Mesothelial cell of epicardium (in vitro differentiated cells): Measurements from ENCODE around the gene HTR2A. TPM values are rescaled to one million over a fixed set of nuclear protein-coding genes. Genes with fewer than 3 reads are reported as not detected.

ENCODE experiments used
- DNase-seq, 2 experiments: peaks; one replicate each; pipeline ENCODE4 v3.0.0; 2021; ENCODE audit warnings: low spot score in 2 of 2; ENCODE audit not compliant: unreplicated experiment in 2 of 2
- H3K27ac Mint-ChIP-seq: 2 replicates; pipeline ENCODE4 v1.8.0; 2021; ENCODE audit warnings: mixed read lengths
- H3K27me3 Mint-ChIP-seq: 2 replicates; pipeline ENCODE4 v1.8.0; 2021; ENCODE audit warnings: low read depth, mixed read lengths
- H3K36me3 Mint-ChIP-seq: 2 replicates; pipeline ENCODE4 v1.8.0; 2021; ENCODE audit warnings: mixed read lengths
- H3K4me1 Mint-ChIP-seq: 2 replicates; pipeline ENCODE4 v1.8.0; 2021; ENCODE audit warnings: mixed read lengths
- H3K4me3 Mint-ChIP-seq: 2 replicates; pipeline ENCODE4 v1.8.0; 2021; ENCODE audit warnings: mild to moderate bottlenecking, moderate library complexity, mixed read lengths
- H3K9me3 Mint-ChIP-seq: 2 replicates; pipeline ENCODE4 v1.8.0; 2021; ENCODE audit warnings: mixed read lengths
- CTCF ChIP-seq: fragments of 200-600 bp; sonication (generic); IDR thresholded peaks from one replicate; pipeline ENCODE4 v1.5.0; 2021; ENCODE audit warnings: antibody characterized with exemption; ENCODE audit not compliant: unreplicated experiment
- total RNA-seq: library from RNA; stranded (reverse); gene quantifications from 3 replicates; pipeline ENCODE4 v1.2.1, GENCODE V29; 2021

HTR2A gene
- total RNA-seq, 1 donor from 2014 or later = 0.83 TPM

GRCh38 chr13:46795321-46795720 lies 101.5 kb downstream of the HTR2A start:
- peak overlapping the region; percentile 17 for H3K27ac Mint-ChIP-seq

GRCh38 chr13:46783504-46783903 lies 113.3 kb downstream of the HTR2A start:
- Mint-ChIP-seq H3K4me1 (no peaks in the 10 kb centered on the region), H3K36me3 (peaks cover 36% of the 10 kb centered on the region), H3K27me3 (no peaks in the 10 kb centered on the region), H3K27ac (no peak overlapping the region), H3K4me3 (no peak overlapping the region), H3K9me3 (no peaks in the 10 kb centered on the region)
- no peak for TF ChIP-seq CTCF
- DNase-seq = no peak

More at GRCh38 chr13:46795321-46795720, 101.5 kb downstream of the HTR2A start:
- no peaks in the 10 kb centered on the region for H3K27me3 Mint-ChIP-seq
- TF ChIP-seq CTCF = no peak
- peaks cover 25% of the 10 kb centered on the region for H3K4me1 Mint-ChIP-seq
- DNase-seq = no peak
- peaks cover 8% of the 10 kb centered on the region for H3K36me3 Mint-ChIP-seq
- peak overlapping the region; percentile 87 for H3K4me3 Mint-ChIP-seq
- no peaks in the 10 kb centered on the region for H3K9me3 Mint-ChIP-seq

GRCh38 chr13:46782691-46783090 lies 114.2 kb downstream of the HTR2A start:
- no peak for TF ChIP-seq CTCF
- no peaks in the 10 kb centered on the region for H3K9me3 Mint-ChIP-seq

GRCh38 chr13:46782066-46782465 lies 114.8 kb downstream of the HTR2A start:
- Mint-ChIP-seq H3K9me3 (no peaks in the 10 kb centered on the region), H3K36me3 (peaks cover 36% of the 10 kb centered on the region), H3K4me1 (peaks cover 5% of the 10 kb centered on the region), H3K27me3 (no peaks in the 10 kb centered on the region), H3K27ac (no peak overlapping the region), H3K4me3 (no peak overlapping the region)
- TF ChIP-seq CTCF = no peak
- no peak for DNase-seq

More at GRCh38 chr13:46782691-46783090, 114.2 kb downstream of the HTR2A start:
- H3K4me3 Mint-ChIP-seq = no peak overlapping the region
- no peaks in the 10 kb centered on the region for H3K27me3 Mint-ChIP-seq
- no peak for DNase-seq
- no peak overlapping the region for H3K27ac Mint-ChIP-seq
- peaks cover 36% of the 10 kb centered on the region for H3K36me3 Mint-ChIP-seq
- peaks cover 5% of the 10 kb centered on the region for H3K4me1 Mint-ChIP-seq

Other genes starting within 250 kb of the HTR2A start
- 109 to 114 TPM (median 110 TPM) in 3 replicates for gene ESD, start 99.9 kb downstream of the HTR2A start, total RNA-seq